ENCODE measurements around the gene SLC47A2. TPM values are rescaled to one million over a fixed set of nuclear protein-coding genes. Genes with fewer than 3 reads are reported as not detected.

SLC47A2 gene
- total and polyA plus RNA-seq, 2 of the 13 experiments (the other 11 are each of a cell fraction or from before 2014, with no cell fraction given) = 0.04 TPM; not detected in 1

- TF ChIP-seq ZNF670 (CRISPR knock-in tag; IDR thresholded peaks at IDR 0.05; ENCODE audit: borderline replicate concordance) (no peak), THAP11 (CRISPR knock-in tag; IDR thresholded peaks at IDR 0.05) (peak; percentile 42), ZNF160 (CRISPR knock-in tag; IDR thresholded peaks at IDR 0.05) (no peak), GATA4 (IDR thresholded peaks at IDR 0.05; ENCODE audit: borderline replicate concordance, low read depth) (no peak), UBTF (CRISPR knock-in tag; IDR thresholded peaks at IDR 0.05) (0 out of 2 replicates have a peak, but pooled peaks have one; percentile 25), FUBP1 (CRISPR knock-in tag; IDR thresholded peaks at IDR 0.05; ENCODE audit: borderline replicate concordance) (no peak), ZKSCAN8 (CRISPR knock-in tag; IDR thresholded peaks at IDR 0.05; ENCODE audit: borderline replicate concordance) (peak; percentile 33; the same call in 1 of the 2 replicates)
These were observed 44.2 kb downstream of the SLC47A2 start (continued) for GRCh38 chr17:19672009-19672750.
